HG03457 (cell line): ENCODE data around the gene IL1RN.

Experiments
- ATAC-seq: cut with Tn5 transposase; IDR thresholded peaks from one replicate; pipeline ENCODE4 v1.9.1; 2021; ENCODE audit warnings: moderate number of reproducible peaks; ENCODE audit not compliant: unreplicated experiment

The IL1RN gene

GRCh38 chr2:113173542-113174375 is 46.4 kb downstream of the IL1RN start, which contains the start of gene PSD4:
Gene PSD4 (plus strand): TSS chr2:113173971. CDS start chr2:113182457, 8,486 bp downstream.
- ATAC-seq: peak; percentile 73

- ATAC-seq: no peak
Measured at GRCh38 chr2:113174376-113174750, 47.0 kb downstream of the IL1RN start.

GRCh38 chr2:113175042-113175628 is 47.7 kb downstream of the IL1RN start:
- ATAC-seq: peak; percentile 49

GRCh38 chr2:113175736-113176695 is 48.6 kb downstream of the IL1RN start:
- ATAC-seq: no peak

GRCh38 chr2:113176696-113177355 is 49.4 kb downstream of the IL1RN start:
- no peak for ATAC-seq

GRCh38 chr2:113178069-113178746 is 50.8 kb downstream of the IL1RN start:
- ATAC-seq: no peak

GRCh38 chr2:113178891-113179290 is 51.5 kb downstream of the IL1RN start:
- no peak for ATAC-seq

- no peak for ATAC-seq
Measured at GRCh38 chr2:113179446-113180045, 52.1 kb downstream of the IL1RN start.

- ATAC-seq: no peak
Measured at GRCh38 chr2:113180131-113180946, 52.9 kb downstream of the IL1RN start.

GRCh38 chr2:113181258-113182051 is 54.1 kb downstream of the IL1RN start:
- no peak for ATAC-seq

- no peak for ATAC-seq
Measured at GRCh38 chr2:113182471-113183260, 55.3 kb downstream of the IL1RN start.

GRCh38 chr2:113183264-113183663 is 55.9 kb downstream of the IL1RN start:
- no peak for ATAC-seq
